SHP77 (cell line): ENCODE results near the gene TTC9C.
"Not testable (repeated sequence)": the region's sequence is repeated elsewhere in the genome, so short reads cannot be mapped to it uniquely, and the experiment has no call there.

Source experiments
- DNase-seq, 2 experiments: peaks; one replicate each; lab custom pipeline; 2025; lab: John Stamatoyannopoulos, UW

Gene TTC9C

DNA sequence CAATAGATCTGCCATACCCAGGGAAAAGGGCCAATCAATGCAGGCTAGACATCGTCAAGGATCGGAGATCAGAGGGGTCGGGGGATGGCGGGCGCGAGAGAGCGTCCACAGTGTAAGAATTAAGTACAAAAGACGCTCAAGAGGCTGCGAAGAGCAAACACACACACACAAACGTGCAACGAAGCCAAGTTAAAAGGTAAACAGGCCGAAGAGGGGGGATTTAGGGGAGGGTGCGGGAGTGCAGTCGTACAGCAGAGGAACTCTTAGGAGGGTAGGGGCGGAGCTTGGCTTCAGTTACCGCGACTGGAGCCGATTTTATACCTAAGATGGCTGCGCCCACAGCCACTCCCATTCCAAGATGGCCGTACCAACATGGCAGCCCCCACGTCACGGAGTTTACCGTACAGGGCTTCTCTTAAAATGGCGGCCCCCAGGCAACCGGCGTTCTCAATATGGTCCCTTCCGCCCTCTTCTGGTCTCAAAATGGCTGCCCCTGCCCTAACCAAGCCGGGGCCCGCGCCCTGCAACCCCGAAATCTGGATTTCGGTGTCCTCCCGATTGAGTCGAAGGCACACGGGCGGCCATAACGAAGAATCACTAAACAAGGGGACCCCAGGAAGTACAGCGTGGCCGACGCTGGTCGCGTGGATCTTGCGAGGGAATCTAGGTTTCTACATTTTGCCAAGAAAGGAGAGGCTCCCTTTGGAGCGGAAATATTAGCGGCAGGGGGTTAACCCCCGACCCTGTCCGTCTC lies 18.9 kb upstream of the TTC9C start:
- peak; percentile 96 to 98 for DNase-seq

GRCh38 chr11:62710001-62710345 lies 18.3 kb upstream of the TTC9C start:
- peak in 1 of 2 experiments; percentile 11 for DNase-seq

- DNase-seq = no peak
These were observed 15.9 kb upstream of the TTC9C start for GRCh38 chr11:62712276-62712812.

DNA sequence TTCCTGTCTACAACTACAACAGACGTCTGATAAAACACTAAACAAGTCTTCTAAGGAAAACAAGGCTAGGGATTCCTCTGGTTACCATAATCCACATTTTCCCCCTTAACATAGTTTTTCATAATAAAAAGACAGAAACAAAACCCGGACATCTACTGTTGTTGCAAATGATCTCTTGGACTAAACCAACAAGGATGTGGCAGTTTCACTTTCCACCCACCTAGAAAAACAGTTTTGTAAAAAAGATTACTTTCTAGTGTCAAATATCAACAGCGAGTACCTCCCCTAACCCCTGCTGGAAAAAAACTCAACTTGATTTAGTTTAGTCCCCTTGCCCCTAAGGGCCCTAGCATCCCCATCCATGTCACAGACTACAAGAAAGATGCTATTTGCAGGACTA lies 15.4 kb upstream of the TTC9C start:
- DNase-seq = no peak

- DNase-seq = no peak
These were observed 14.9 kb upstream of the TTC9C start for GRCh38 chr11:62713343-62713742.

DNA sequence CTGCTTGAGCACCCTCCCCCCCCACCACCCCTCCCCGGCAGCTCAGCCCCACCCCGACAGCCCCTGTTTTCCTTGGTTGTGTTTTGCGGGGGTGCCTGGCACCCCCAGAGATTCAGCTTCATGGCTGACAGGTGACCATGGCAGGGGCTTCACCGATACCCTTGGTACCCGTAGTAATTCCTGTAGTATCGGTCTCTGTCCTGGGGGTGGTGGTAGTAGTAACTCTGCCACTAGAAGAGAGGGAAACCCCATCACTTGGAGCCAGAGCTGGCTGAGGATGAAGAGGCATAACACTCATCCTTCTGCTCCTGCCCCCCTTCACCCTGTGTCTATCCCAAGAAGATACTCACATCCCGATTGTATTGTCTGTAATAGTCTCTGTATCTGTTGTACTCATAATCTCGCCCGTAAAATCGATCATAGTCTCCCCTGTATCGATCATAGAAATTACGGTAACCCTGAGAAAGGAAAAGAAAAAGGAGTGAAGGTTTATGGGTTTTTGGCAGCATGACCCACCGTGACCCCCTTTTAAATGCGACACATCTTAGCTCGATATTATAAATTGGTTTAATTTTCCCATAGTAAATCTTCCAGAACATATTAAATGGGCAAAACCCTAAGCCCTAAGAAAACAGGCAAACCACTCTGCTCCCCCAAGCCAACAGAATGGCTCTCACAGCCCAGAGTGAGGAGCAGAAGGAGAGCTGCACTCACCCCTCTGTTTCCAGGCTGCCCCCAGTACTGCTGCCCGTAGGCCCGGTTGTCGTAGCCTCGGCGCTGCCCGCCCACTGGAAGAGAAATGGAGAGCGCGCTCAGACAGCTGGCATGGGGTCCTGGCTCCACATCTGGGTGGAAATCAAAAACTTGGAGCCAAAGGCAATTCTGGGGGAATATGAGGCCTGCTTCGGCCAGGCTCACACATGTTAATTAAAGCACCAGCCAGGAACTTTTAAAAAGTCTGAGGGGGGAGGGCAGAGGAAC lies 12.8 kb upstream of the TTC9C start:
- DNase-seq = no peak

GRCh38 chr11:62716206-62716605 lies 12.1 kb upstream of the TTC9C start:
- DNase-seq = no peak

DNA sequence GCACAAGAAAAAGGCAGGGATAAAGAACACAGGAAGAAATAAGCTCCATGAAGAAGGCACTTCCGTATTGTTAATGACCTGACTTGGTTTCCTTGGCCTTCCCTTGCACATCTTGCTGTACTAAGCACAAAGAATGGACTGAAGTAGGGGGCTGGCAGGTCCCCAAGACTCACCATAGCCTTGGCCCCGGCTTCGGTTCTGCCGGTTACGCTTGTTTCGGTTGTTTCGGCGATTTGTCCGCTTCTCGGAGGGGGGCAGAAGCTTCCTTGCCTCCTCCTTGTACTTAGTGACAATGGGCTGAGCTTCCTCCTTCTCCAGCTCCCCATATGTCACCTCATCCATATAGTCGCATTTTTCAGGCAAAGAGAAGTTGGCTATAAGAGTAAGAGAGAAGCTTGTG lies 11.5 kb upstream of the TTC9C start:
- DNase-seq = no peak

DNA sequence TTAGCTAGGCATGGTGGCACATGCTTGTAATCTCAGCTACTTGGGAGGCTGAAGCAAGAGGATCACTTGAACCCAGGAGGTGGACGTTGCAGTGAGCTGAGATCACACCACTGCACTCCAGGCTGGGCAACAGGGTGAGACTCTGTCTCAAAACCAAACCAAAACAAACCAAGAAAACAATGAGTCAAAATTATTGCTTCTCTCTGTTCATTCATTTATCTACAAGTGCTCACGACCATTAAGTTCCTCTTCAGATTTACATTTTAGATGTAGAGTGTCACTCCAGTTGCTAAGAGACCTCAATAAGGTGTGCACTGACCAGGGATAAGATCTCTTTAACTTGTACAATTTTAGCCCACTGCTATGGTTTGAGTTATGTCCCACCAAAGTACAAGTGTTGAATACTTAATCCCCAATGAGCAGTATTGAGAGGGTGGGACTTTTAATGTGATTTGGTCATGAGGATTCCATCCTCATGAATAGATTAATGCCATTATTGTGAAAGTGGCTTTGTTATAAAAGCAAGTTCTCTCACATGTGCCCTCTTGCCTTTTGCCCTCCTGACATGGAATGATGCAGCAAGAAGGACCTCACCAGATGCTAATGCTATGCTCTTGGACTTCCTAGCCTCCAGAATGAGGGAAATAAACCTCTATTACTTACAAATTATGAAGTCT lies 8.8 kb upstream of the TTC9C start:
- no peak for DNase-seq

DNA sequence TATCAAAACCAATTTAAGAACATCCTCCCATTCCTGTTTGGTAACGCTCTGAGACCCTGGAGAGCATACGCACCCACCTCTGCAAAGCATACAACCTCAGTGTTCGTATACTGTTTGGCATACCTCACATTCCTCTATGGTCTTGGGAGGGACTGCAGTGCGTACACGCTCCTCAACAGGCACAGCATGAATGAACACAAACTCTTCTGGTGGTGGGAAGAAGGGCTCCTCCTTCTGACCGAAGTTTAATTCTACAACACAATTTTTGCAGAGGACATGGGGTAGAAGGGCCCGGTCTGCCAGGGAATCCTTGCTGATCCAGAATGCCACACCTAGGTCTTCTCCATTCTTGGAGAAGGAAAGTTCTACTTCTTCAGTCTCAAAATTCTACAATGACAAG lies 6.3 kb upstream of the TTC9C start:
- no peak for DNase-seq

GRCh38 chr11:62724171-62724570 lies 4.1 kb upstream of the TTC9C start:
- no peak for DNase-seq

DNA sequence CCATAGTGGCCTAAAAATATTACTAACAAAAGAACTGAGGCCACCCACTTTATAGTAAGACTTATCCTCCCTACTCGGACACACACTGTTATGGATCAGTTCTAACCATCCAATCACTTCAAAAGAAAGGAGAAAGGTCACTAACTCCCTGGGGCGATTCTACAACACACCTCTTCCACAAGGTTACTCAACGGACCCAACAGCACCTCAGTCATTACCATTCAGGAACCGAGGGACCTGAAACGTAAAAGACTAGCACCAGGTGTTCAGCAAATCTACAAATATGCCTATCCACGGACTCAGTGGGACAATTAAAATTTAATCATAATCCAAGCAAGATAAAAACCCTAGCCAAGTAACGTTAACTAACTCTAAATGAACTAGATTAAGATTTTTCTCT lies 2.6 kb upstream of the TTC9C start:
- DNase-seq = no peak

GRCh38 chr11:62726156-62726914 lies 2.0 kb upstream of the TTC9C start:
- no peak for DNase-seq

DNA sequence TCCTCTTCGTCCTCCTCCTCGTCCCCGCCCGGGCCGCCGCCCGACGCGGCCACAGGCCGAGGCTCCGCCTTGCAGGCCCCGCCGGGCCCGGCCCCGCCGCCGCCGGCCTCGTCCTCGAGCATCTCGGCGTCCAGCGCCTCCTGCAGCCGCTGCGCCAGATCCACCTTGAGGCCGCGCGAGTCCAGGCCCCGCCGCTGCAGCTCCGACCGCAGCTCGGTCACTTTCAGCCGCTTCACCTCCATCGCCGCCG lies 1.4 kb upstream of the TTC9C start:
- DNase-seq = no peak

DNA sequence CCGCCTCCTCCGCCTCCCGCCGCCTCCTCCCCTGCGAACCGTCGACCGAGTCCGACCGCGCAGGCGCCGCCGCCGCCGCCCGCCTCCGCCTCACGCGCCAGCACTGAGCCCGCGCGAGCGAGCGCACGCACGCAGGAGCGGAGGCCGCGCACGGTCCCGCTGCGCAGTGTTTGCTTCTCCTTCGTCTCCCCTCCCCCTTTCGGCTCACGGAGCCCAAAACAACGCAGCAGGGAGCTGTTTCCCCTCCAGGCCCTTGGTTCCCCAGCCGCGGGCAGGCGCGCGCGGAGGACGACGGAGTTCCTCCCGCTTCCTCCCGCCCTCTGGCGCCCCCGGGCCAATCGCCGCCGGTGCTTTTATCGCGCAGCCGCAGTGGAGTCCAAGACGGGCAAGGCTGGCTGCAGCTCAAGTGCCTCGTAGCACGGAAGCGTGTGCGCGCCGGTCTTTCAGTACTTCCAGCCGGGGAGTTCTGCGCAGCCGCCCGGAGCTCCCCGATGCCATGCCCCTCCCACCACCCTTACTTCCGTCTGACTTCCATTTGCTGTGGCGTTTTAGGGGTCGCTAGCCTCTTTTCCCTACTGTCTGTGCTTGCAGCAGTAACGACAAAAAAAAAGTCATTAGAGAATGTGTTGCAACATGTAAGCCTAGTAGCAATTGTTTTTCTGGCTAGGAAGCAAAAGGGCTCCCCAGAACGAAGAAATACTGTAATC lies 968 bp upstream of the TTC9C start, which contains the start of gene HNRNPUL2:
HNRNPUL2 (minus strand) TSS at position 293 of the 707 bp plus-strand sequence. CDS start 301 bp downstream, outside the sequence.
- peak; percentile 97 to 99 for DNase-seq

GRCh38 chr11:62727872-62728170 lies 465 bp upstream of the TTC9C start:
- peak; percentile 96 to 97 for DNase-seq

DNA sequence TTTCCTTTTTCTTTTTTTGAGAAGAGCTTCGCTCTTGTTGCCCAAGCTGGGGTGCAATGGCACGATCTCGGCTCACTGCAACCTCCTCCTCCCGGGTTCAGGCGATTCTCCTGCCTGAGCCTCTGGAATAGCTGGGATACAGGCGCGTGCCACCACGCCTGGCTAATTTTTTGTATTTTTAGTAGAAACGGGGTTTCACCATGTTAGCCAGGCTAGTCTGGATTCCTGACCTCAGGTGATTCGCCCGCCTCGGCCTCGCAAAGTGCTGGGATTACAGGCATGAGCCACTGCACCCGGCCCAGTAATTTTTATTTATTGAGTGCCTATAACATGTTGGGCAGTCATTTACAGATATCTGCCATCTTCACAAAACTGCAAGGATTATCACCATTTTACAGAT lies 1.8 kb downstream of the TTC9C start:
- DNase-seq = not testable (repeated sequence)

- DNase-seq = no peak
These were observed 4.5 kb downstream of the TTC9C start for GRCh38 chr11:62732830-62733229.

GRCh38 chr11:62737196-62737595 lies 8.9 kb downstream of the TTC9C start:
- DNase-seq = no peak

DNA sequence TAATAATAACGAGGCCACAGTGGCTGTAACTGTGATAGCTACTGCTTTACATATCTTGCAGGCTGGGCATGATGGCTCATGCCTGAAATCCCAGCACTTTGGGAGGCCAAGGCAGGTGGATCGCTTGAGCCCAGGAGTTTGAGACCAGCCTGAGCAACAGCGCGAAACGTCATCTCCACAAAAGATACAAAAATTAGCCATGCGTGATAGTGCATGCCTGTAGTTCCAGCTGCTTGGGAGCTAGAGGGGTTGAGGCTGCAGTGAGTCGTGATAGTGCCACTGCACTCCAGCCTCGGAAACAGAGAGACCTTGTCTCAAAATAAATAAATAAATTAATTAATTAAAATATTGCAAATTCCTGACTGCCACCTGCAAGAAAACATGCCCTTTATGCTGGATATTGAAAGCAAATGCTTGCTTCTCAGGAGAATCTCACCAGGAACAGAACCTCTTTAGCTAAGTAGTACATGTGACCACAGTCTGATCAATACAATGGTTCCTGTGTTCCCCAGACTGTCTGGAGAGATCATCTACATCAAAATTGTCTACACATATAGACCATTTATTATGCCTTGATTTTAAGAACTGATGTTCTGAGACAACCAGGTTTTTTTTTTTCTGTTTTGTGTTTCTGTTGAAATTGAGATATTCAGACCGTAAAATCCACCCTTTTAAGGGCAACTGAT lies 19.3 kb downstream of the TTC9C start:
- DNase-seq = no peak

DNA sequence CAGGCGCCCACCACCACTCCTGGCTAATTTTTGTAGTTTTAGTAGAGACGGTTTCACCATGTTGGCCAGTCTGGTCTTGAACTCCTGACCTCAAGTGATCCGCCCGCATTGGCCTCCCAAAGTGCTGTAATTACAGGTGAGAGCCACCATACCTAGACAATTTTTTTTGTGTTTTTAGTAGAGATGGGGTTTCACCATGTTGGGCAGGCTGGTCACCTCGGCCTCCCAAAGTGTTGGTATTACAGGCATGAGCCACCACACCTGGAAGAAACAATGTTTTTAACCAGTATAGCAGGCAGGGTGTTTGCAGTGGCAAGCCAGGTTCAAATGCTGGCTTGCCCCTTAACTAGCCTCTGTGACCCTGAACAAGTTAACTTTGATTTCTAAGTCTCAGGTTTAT lies 21.6 kb downstream of the TTC9C start:
- DNase-seq = not testable (repeated sequence)
